ENCODE data around the gene SELENOF. TPM values are rescaled to one million over a fixed set of nuclear protein-coding genes. Genes with fewer than 3 reads are reported as not detected.

SELENOF gene
- 135 TPM for polyA plus RNA-seq (2013, experiment 1 of 2)
- polyA plus RNA-seq (2013, experiment 2 of 2) = 136 TPM

GRCh38 chr1:86913896-86914600 lies at the start of gene SELENOF:
SELENOF (minus strand) TSS chr1:86914126; CDS start chr1:86914111, 15 bp downstream.
- Histone ChIP-seq H4K8ac (ENCODE audit: low read depth, low read length) (peak within 1 kb of the TSS; percentile 14), H2AK5ac (ENCODE audit: low read length) (no peak within 1 kb of the TSS), H2BK120ac (ENCODE audit: low read depth, low read length) (peak within 1 kb of the TSS; percentile 47), H3K9ac (ENCODE audit: low read length) (peak within 1 kb of the TSS; percentile 99), H4K5ac (ENCODE audit: low read length) (peak within 1 kb of the TSS; percentile 72), H3K79me1 (ENCODE audit: low read length) (peaks cover 14% of the 10 kb centered on the region), H3K4me1 (ENCODE audit: control insufficient read depth, low read depth, low read length) (peaks cover 5% of the 10 kb centered on the region), H3K4me3 (ENCODE audit: low read length) (peak within 1 kb of the TSS; percentile 97), H3K27ac (ENCODE audit: low read depth, low read length) (peak within 1 kb of the TSS; percentile 99), H3K56ac (ENCODE audit: low read length) (peak within 1 kb of the TSS; percentile 99), H3K79me2 (ENCODE audit: control insufficient read depth, insufficient read depth, low read length) (peaks cover 55% of the 10 kb centered on the region), H3K23ac (ENCODE audit: low read length) (no peak within 1 kb of the TSS), H3K18ac (ENCODE audit: low read length) (peak within 1 kb of the TSS; percentile 99), H2BK5ac (ENCODE audit: low read length) (peak within 1 kb of the TSS; percentile 66), H3K36me3 (ENCODE audit: control insufficient read depth, insufficient read depth, low read length) (no peaks in the 10 kb centered on the region), H3K4ac (ENCODE audit: low read depth, low read length) (peak within 1 kb of the TSS; percentile 36), H3K4me2 (ENCODE audit: low read length) (peak within 1 kb of the TSS; percentile 99), H2BK15ac (replicated peaks; ENCODE audit: low read depth) (peak within 1 kb of the TSS; percentile 42), H3K27me3 (ENCODE audit: insufficient read depth, low read length, poor library complexity) (no peaks in the 10 kb centered on the region)
- WGBS (ENCODE audit: extremely low coverage, insufficient coverage, low lambda C conversion rate) = no CpG with 5 or more reads among the region's 44 CpGs
- peak; percentile 100 for DNase-seq

- H4K5ac ChIP-seq (ENCODE audit: low read length) = no peak overlapping the region
- no peak overlapping the region for H3K4me3 ChIP-seq (ENCODE audit: low read length)
- no peaks in the 10 kb centered on the region for H3K36me3 ChIP-seq (ENCODE audit: control insufficient read depth, insufficient read depth, low read length)
- H2BK120ac ChIP-seq (ENCODE audit: low read depth, low read length) = no peak overlapping the region
- no peak overlapping the region for H2AK5ac ChIP-seq (ENCODE audit: low read length)
- H2BK5ac ChIP-seq (ENCODE audit: low read length) = no peak overlapping the region
- H3K27ac ChIP-seq (ENCODE audit: low read depth, low read length) = no peak overlapping the region
- H2BK15ac ChIP-seq (replicated peaks; ENCODE audit: low read depth) = no peak overlapping the region
- H3K56ac ChIP-seq (ENCODE audit: low read length) = no peak overlapping the region
- no peaks in the 10 kb centered on the region for H3K4me1 ChIP-seq (ENCODE audit: control insufficient read depth, low read depth, low read length)
- no peaks in the 10 kb centered on the region for H3K27me3 ChIP-seq (ENCODE audit: insufficient read depth, low read length, poor library complexity)
- H3K4ac ChIP-seq (ENCODE audit: low read depth, low read length) = no peak overlapping the region
- no peak overlapping the region for H3K9ac ChIP-seq (ENCODE audit: low read length)
- DNase-seq = no peak
- no peak overlapping the region for H3K23ac ChIP-seq (ENCODE audit: low read length)
- no peak overlapping the region for H3K18ac ChIP-seq (ENCODE audit: low read length)
- H3K4me2 ChIP-seq (ENCODE audit: low read length) = no peak overlapping the region
- no peak overlapping the region for H4K8ac ChIP-seq (ENCODE audit: low read depth, low read length)
- H3K79me2 ChIP-seq (ENCODE audit: control insufficient read depth, insufficient read depth, low read length) = no peaks in the 10 kb centered on the region
- no peaks in the 10 kb centered on the region for H3K79me1 ChIP-seq (ENCODE audit: low read length)
These were observed 46.6 kb upstream of the SELENOF start for GRCh38 chr1:86960548-86960947.

GRCh38 chr1:86957221-86957620 lies 43.3 kb upstream of the SELENOF start:
- H3K79me1 ChIP-seq (ENCODE audit: low read length) = peaks cover 4% of the 10 kb centered on the region
- no peak overlapping the region for H2BK120ac ChIP-seq (ENCODE audit: low read depth, low read length)
- no peaks in the 10 kb centered on the region for H3K4me1 ChIP-seq (ENCODE audit: control insufficient read depth, low read depth, low read length)
- H2BK5ac ChIP-seq (ENCODE audit: low read length) = no peak overlapping the region
- no peak overlapping the region for H4K8ac ChIP-seq (ENCODE audit: low read depth, low read length)
- no peak overlapping the region for H3K4me3 ChIP-seq (ENCODE audit: low read length)
- H2AK5ac ChIP-seq (ENCODE audit: low read length) = no peak overlapping the region
- no peak overlapping the region for H2BK15ac ChIP-seq (replicated peaks; ENCODE audit: low read depth)
- H3K9ac ChIP-seq (ENCODE audit: low read length) = no peak overlapping the region
- no peak overlapping the region for H3K27ac ChIP-seq (ENCODE audit: low read depth, low read length)
- H3K56ac ChIP-seq (ENCODE audit: low read length) = no peak overlapping the region
- no peak overlapping the region for H4K5ac ChIP-seq (ENCODE audit: low read length)
- no peaks in the 10 kb centered on the region for H3K36me3 ChIP-seq (ENCODE audit: control insufficient read depth, insufficient read depth, low read length)
- no peak overlapping the region for H3K4ac ChIP-seq (ENCODE audit: low read depth, low read length)
- no peak overlapping the region for H3K4me2 ChIP-seq (ENCODE audit: low read length)
- H3K23ac ChIP-seq (ENCODE audit: low read length) = no peak overlapping the region
- no peaks in the 10 kb centered on the region for H3K79me2 ChIP-seq (ENCODE audit: control insufficient read depth, insufficient read depth, low read length)
- H3K18ac ChIP-seq (ENCODE audit: low read length) = no peak overlapping the region
- no peaks in the 10 kb centered on the region for H3K27me3 ChIP-seq (ENCODE audit: insufficient read depth, low read length, poor library complexity)
- no peak for DNase-seq

GRCh38 chr1:86956221-86956620 lies 42.3 kb upstream of the SELENOF start:
- Histone ChIP-seq H3K4me2 (ENCODE audit: low read length) (no peak overlapping the region), H3K4me3 (ENCODE audit: low read length) (no peak overlapping the region), H3K79me1 (ENCODE audit: low read length) (peaks cover 6% of the 10 kb centered on the region), H4K8ac (ENCODE audit: low read depth, low read length) (no peak overlapping the region), H2BK120ac (ENCODE audit: low read depth, low read length) (no peak overlapping the region), H2BK5ac (ENCODE audit: low read length) (no peak overlapping the region), H2AK5ac (ENCODE audit: low read length) (no peak overlapping the region), H2BK15ac (replicated peaks; ENCODE audit: low read depth) (no peak overlapping the region), H3K36me3 (ENCODE audit: control insufficient read depth, insufficient read depth, low read length) (no peaks in the 10 kb centered on the region), H3K9ac (ENCODE audit: low read length) (no peak overlapping the region), H3K79me2 (ENCODE audit: control insufficient read depth, insufficient read depth, low read length) (no peaks in the 10 kb centered on the region), H4K5ac (ENCODE audit: low read length) (no peak overlapping the region), H3K27ac (ENCODE audit: low read depth, low read length) (no peak overlapping the region), H3K27me3 (ENCODE audit: insufficient read depth, low read length, poor library complexity) (no peaks in the 10 kb centered on the region), H3K4ac (ENCODE audit: low read depth, low read length) (no peak overlapping the region), H3K18ac (ENCODE audit: low read length) (no peak overlapping the region), H3K23ac (ENCODE audit: low read length) (no peak overlapping the region), H3K4me1 (ENCODE audit: control insufficient read depth, low read depth, low read length) (no peaks in the 10 kb centered on the region), H3K56ac (ENCODE audit: low read length) (no peak overlapping the region)
- no peak for DNase-seq

- no peaks in the 10 kb centered on the region for H3K79me2 ChIP-seq (ENCODE audit: control insufficient read depth, insufficient read depth, low read length)
- H4K5ac ChIP-seq (ENCODE audit: low read length) = no peak overlapping the region
- no peak overlapping the region for H3K27ac ChIP-seq (ENCODE audit: low read depth, low read length)
- no peak overlapping the region for H3K4me3 ChIP-seq (ENCODE audit: low read length)
- H3K27me3 ChIP-seq (ENCODE audit: insufficient read depth, low read length, poor library complexity) = no peaks in the 10 kb centered on the region
- H3K9ac ChIP-seq (ENCODE audit: low read length) = no peak overlapping the region
- no peak overlapping the region for H2BK5ac ChIP-seq (ENCODE audit: low read length)
- H2BK120ac ChIP-seq (ENCODE audit: low read depth, low read length) = no peak overlapping the region
- H2AK5ac ChIP-seq (ENCODE audit: low read length) = no peak overlapping the region
- H3K4me1 ChIP-seq (ENCODE audit: control insufficient read depth, low read depth, low read length) = no peaks in the 10 kb centered on the region
- H3K79me1 ChIP-seq (ENCODE audit: low read length) = peaks cover 6% of the 10 kb centered on the region
- H3K23ac ChIP-seq (ENCODE audit: low read length) = no peak overlapping the region
- H2BK15ac ChIP-seq (replicated peaks; ENCODE audit: low read depth) = no peak overlapping the region
- no peak overlapping the region for H3K56ac ChIP-seq (ENCODE audit: low read length)
- DNase-seq = no peak
- H4K8ac ChIP-seq (ENCODE audit: low read depth, low read length) = no peak overlapping the region
- H3K18ac ChIP-seq (ENCODE audit: low read length) = no peak overlapping the region
- no peaks in the 10 kb centered on the region for H3K36me3 ChIP-seq (ENCODE audit: control insufficient read depth, insufficient read depth, low read length)
- WGBS (ENCODE audit: extremely low coverage, insufficient coverage, low lambda C conversion rate) = no CpG with 5 or more reads among the region's 3 CpGs
- no peak overlapping the region for H3K4ac ChIP-seq (ENCODE audit: low read depth, low read length)
- no peak overlapping the region for H3K4me2 ChIP-seq (ENCODE audit: low read length)
These were observed 41.8 kb upstream of the SELENOF start for GRCh38 chr1:86955678-86956077.

GRCh38 chr1:86953167-86953566 lies 39.2 kb upstream of the SELENOF start:
- Histone ChIP-seq H3K4me3 (ENCODE audit: low read length) (no peak overlapping the region), H3K23ac (ENCODE audit: low read length) (no peak overlapping the region), H3K36me3 (ENCODE audit: control insufficient read depth, insufficient read depth, low read length) (no peaks in the 10 kb centered on the region), H3K4me1 (ENCODE audit: control insufficient read depth, low read depth, low read length) (no peaks in the 10 kb centered on the region), H3K4ac (ENCODE audit: low read depth, low read length) (no peak overlapping the region), H3K18ac (ENCODE audit: low read length) (no peak overlapping the region), H3K4me2 (ENCODE audit: low read length) (no peak overlapping the region), H4K5ac (ENCODE audit: low read length) (no peak overlapping the region), H3K27me3 (ENCODE audit: insufficient read depth, low read length, poor library complexity) (no peaks in the 10 kb centered on the region), H3K56ac (ENCODE audit: low read length) (no peak overlapping the region), H3K79me2 (ENCODE audit: control insufficient read depth, insufficient read depth, low read length) (peaks cover 1% of the 10 kb centered on the region), H2BK120ac (ENCODE audit: low read depth, low read length) (no peak overlapping the region), H2BK5ac (ENCODE audit: low read length) (no peak overlapping the region), H3K9ac (ENCODE audit: low read length) (no peak overlapping the region), H3K79me1 (ENCODE audit: low read length) (peaks cover 8% of the 10 kb centered on the region), H2BK15ac (replicated peaks; ENCODE audit: low read depth) (no peak overlapping the region), H2AK5ac (ENCODE audit: low read length) (no peak overlapping the region), H3K27ac (ENCODE audit: low read depth, low read length) (no peak overlapping the region), H4K8ac (ENCODE audit: low read depth, low read length) (no peak overlapping the region)
- no CpG with 5 or more reads among the region's 3 CpGs for WGBS (ENCODE audit: extremely low coverage, insufficient coverage, low lambda C conversion rate)
- no peak for DNase-seq

Measured in mesendoderm (in vitro differentiated cells).